MM.1S (cell line): Measurements from ENCODE around the gene BBX.

ENCODE experiments used
- DNase-seq: peaks from one replicate; pipeline ENCODE4 v3.0.0-alpha.2; 2015
- H2AFZ ChIP-seq: fragments of 300-600 bp; sonication (generic); 2 replicates; pipeline ENCODE4 v1.6.0; 2016; ENCODE audit warnings: antibody characterized with exemption, low read length
- H3F3A ChIP-seq: fragments of 300-600 bp; sonication (generic); 2 replicates; pipeline ENCODE4 v1.6.1; 2016; ENCODE audit warnings: mild to moderate bottlenecking, antibody characterized with exemption, low read length, moderate library complexity, mixed read lengths; ENCODE audit not compliant: insufficient read depth
- H3K27ac ChIP-seq: fragments of 300-600 bp; sonication (generic); 2 replicates; pipeline ENCODE4 v1.5.1; 2016; ENCODE audit warnings: mild to moderate bottlenecking, low read length
- H3K27me3 ChIP-seq: fragments of 300-600 bp; sonication (generic); replicated peaks from 2 replicates; pipeline ENCODE4 v1.6.0; 2016; ENCODE audit warnings: low read length; ENCODE audit not compliant: insufficient read depth
- H3K36me3 ChIP-seq: fragments of 300-600 bp; sonication (generic); replicated peaks from 2 replicates; pipeline ENCODE4 v1.6.1; 2016; ENCODE audit warnings: mild to moderate bottlenecking, low read length, mixed read lengths; ENCODE audit not compliant: insufficient read depth
- H3K4me1 ChIP-seq: fragments of 300-600 bp; sonication (generic); 2 replicates; pipeline ENCODE4 v1.6.1; 2016; ENCODE audit warnings: low read length, mixed read lengths
- H3K4me2 ChIP-seq: fragments of 300-600 bp; sonication (generic); 2 replicates; pipeline ENCODE4 v1.6.0; 2016; ENCODE audit warnings: low read depth, low read length
- H3K4me3 ChIP-seq: fragments of 300-600 bp; sonication (generic); 2 replicates; pipeline ENCODE4 v1.5.1; 2016; ENCODE audit warnings: low read length, mixed read lengths
- H3K79me2 ChIP-seq: fragments of 300-600 bp; sonication (generic); 2 replicates; pipeline ENCODE4 v1.6.1; 2016; ENCODE audit warnings: mixed run types, low read length, mixed read lengths
- H3K9ac ChIP-seq: fragments of 300-600 bp; sonication (generic); 2 replicates; pipeline ENCODE4 v1.6.1; 2016; ENCODE audit warnings: low read length, mixed read lengths
- H3K9me2 ChIP-seq: fragments of 300-600 bp; sonication (generic); replicated peaks from 2 replicates; pipeline ENCODE4 v1.6.1; 2016; ENCODE audit warnings: mild to moderate bottlenecking, low read length, mixed read lengths; ENCODE audit not compliant: insufficient read depth
- H3K9me3 ChIP-seq: fragments of 300-600 bp; sonication (generic); replicated peaks from 2 replicates; pipeline ENCODE4 v1.6.1; 2016; ENCODE audit warnings: mild to moderate bottlenecking, low read length, mixed read lengths; ENCODE audit not compliant: insufficient read depth
- H4K20me1 ChIP-seq: fragments of 300-600 bp; sonication (generic); 2 replicates; pipeline ENCODE4 v1.6.1; 2016; ENCODE audit warnings: mild to moderate bottlenecking, low read length, moderate library complexity, mixed read lengths; ENCODE audit not compliant: insufficient read depth
- EZH2 ChIP-seq: fragments of 300-600 bp; sonication (generic); optimal IDR thresholded peaks from 2 replicates; pipeline ENCODE3; 2017; ENCODE audit warnings: low read depth, mild to moderate bottlenecking, antibody characterized with exemption, low read length, mixed read lengths
- EZH2phosphoT487 ChIP-seq: fragments of 300-600 bp; sonication (generic); IDR thresholded peaks from 2 replicates; pipeline ENCODE4 v1.6.1; 2018; ENCODE audit warnings: antibody characterized with exemption, low read length
- TF ChIP-seq, protein P1 (sequence below): fragments of 300-600 bp; sonication (generic); IDR thresholded peaks from 2 replicates; pipeline ENCODE4 v1.5.1; 2016; ENCODE audit warnings: antibody characterized with exemption, low read length, mixed read lengths

Gene BBX

DNA sequence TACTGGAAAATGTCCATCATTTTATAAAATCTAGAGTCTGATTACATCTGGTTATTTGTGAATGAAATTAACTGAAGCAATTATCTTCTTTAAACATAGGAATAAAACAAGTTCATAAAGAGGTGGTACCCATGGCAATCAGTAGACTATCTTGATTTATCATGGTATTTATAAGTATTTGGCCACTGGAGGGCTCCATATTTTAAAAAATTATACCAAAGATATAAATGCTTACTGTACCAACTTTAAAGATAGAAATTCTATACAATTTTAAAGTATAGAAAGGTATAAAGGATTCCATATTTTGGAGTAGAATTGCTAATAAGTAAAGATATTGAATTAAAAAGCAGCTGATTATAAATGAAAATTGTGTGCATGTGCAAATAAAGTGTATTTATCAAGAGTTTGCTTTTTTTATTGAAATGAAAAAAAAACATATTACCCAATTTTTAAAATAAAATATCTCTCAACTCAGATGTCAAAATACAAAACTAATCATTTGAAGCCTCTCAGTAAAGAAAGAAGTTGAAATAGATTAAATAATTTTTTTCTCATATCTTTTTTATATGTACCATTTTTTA is 105.3 kb downstream of the BBX start:
- no peaks in the 10 kb centered on the region for H3K36me3 ChIP-seq
- no peak overlapping the region for H3K27ac ChIP-seq
- H3K9me2 ChIP-seq = no peaks in the 10 kb centered on the region
- no peak overlapping the region for H3K9ac ChIP-seq
- no peak for DNase-seq
- no peaks in the 10 kb centered on the region for H4K20me1 ChIP-seq
- H3K79me2 ChIP-seq = no peaks in the 10 kb centered on the region
- peaks cover 11% of the 10 kb centered on the region; the same call in 1 of the 2 replicates for H3K4me1 ChIP-seq
- H3K27me3 ChIP-seq = no peaks in the 10 kb centered on the region
- TF ChIP-seq EZH2 = no peak
- TF ChIP-seq, protein P1, sequence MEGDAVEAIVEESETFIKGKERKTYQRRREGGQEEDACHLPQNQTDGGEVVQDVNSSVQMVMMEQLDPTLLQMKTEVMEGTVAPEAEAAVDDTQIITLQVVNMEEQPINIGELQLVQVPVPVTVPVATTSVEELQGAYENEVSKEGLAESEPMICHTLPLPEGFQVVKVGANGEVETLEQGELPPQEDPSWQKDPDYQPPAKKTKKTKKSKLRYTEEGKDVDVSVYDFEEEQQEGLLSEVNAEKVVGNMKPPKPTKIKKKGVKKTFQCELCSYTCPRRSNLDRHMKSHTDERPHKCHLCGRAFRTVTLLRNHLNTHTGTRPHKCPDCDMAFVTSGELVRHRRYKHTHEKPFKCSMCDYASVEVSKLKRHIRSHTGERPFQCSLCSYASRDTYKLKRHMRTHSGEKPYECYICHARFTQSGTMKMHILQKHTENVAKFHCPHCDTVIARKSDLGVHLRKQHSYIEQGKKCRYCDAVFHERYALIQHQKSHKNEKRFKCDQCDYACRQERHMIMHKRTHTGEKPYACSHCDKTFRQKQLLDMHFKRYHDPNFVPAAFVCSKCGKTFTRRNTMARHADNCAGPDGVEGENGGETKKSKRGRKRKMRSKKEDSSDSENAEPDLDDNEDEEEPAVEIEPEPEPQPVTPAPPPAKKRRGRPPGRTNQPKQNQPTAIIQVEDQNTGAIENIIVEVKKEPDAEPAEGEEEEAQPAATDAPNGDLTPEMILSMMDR = peak; percentile 25
- H3K4me2 ChIP-seq = no peak overlapping the region
- no peaks in the 10 kb centered on the region for H3K9me3 ChIP-seq
- no peak overlapping the region for H2AFZ ChIP-seq
- no peak overlapping the region for H3K4me3 ChIP-seq
- peaks cover 2% of the 10 kb centered on the region; the same call in 1 of the 2 replicates for H3F3A ChIP-seq

DNA sequence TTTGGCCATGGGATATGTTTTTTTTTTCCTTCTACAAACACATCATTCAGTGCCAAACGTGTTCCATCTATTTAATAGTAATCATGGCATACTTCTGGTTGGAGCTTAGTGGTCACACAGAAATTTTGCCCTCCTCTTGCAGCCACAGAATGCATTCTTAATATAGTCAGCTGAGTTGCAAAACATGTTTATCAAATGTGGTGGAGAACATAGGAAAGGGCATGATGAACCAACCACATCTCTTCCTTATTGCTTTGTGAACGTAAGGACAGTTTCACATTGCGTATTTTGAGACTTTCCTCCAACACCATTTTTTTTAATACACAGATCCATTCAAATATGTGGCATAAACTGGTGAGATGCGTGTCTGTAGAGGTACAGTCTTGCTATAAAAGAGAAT is 106.8 kb downstream of the BBX start:
- Histone ChIP-seq H3K4me1 (peaks cover 22% of the 10 kb centered on the region), H3K79me2 (no peaks in the 10 kb centered on the region)
- DNase-seq = no peak

DNA sequence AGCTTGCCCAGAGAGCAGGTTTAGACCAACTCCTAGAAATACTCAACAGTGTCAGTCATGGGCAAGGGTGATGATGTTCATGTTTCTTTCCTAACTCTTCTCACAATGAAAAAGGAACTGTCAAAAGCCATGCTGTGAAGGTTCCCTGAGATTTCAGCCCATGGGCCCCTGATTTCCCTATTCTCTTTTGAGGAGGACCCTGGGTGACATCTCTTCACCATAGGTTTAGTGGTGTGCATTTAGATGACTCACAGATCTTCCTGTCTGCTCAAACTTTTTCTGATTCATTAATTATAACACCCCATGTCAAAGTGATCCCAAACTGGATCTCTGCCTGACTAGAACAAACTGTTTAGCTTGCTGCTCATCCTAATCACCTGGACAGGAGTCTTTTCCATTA is 108.0 kb downstream of the BBX start:
- Histone ChIP-seq H3K4me1 (peaks cover 25% of the 10 kb centered on the region), H3K9me3 (no peaks in the 10 kb centered on the region), H4K20me1 (no peaks in the 10 kb centered on the region), H3K9ac (no peak overlapping the region), H3F3A (peaks cover 18% of the 10 kb centered on the region), H3K36me3 (no peaks in the 10 kb centered on the region), H2AFZ (no peak overlapping the region), H3K27me3 (no peaks in the 10 kb centered on the region), H3K79me2 (no peaks in the 10 kb centered on the region), H3K4me2 (no peak overlapping the region), H3K4me3 (no peak overlapping the region), H3K27ac (no peak overlapping the region), H3K9me2 (no peaks in the 10 kb centered on the region)
- DNase-seq = no peak
- TF ChIP-seq EZH2phosphoT487 (no peak), EZH2 (no peak)
- TF ChIP-seq, protein P1 = no peak

More for the DNA sequence above, 106.8 kb downstream of the BBX start:
- Histone ChIP-seq H3K4me3 (no peak overlapping the region), H3K9ac (no peak overlapping the region), H2AFZ (no peak overlapping the region), H4K20me1 (no peaks in the 10 kb centered on the region), H3F3A (peaks cover 16% of the 10 kb centered on the region), H3K27me3 (no peaks in the 10 kb centered on the region), H3K36me3 (no peaks in the 10 kb centered on the region), H3K4me2 (no peak overlapping the region), H3K27ac (no peak overlapping the region), H3K9me2 (no peaks in the 10 kb centered on the region), H3K9me3 (no peaks in the 10 kb centered on the region)
- no peak for TF ChIP-seq EZH2phosphoT487
- TF ChIP-seq, protein P1 = no peak
- no peak for TF ChIP-seq EZH2
